Right ventricle myocardium superior (tissue), 1 donor: ENCODE results near the gene ZBTB43. TPM values are rescaled to one million over a fixed set of nuclear protein-coding genes. Genes with fewer than 3 reads are reported as not detected.
A peak's percentile ranks its signal among the peaks of the same experiment; 100 is the strongest.

Experiments used
- ATAC-seq: fragments of 200-7000 bp; cut with Tn5 transposase; one replicate; pipeline ENCODE4 v1.9.1; 2020; ENCODE audit warnings: mild to moderate bottlenecking; ENCODE audit not compliant: poor library complexity
- DNase-seq: peaks from one replicate; pipeline ENCODE4 v3.0.0-alpha.2; 2020
- intact Hi-C: fragments of 100-400 bp; cut with DNase I; formaldehyde crosslinking; loops from one replicate; pipeline ENCODE4 v1.11.2; 2022
- total RNA-seq: library from RNA; stranded (reverse); fragmentation: NEBNext Ultra II Directional; extraction: Animal tissue kit (Norgen Biotek cat#: 25700); gene quantifications from one replicate; pipeline ENCODE4 v1.2.1, GENCODE V29; 2021
- donor health status: DM: no; HTN: yes; CAD: no; lungs with severe emphysema.

The ZBTB43 gene
- total RNA-seq, 1 donor from 2014 or later = 36.8 TPM

DNA sequence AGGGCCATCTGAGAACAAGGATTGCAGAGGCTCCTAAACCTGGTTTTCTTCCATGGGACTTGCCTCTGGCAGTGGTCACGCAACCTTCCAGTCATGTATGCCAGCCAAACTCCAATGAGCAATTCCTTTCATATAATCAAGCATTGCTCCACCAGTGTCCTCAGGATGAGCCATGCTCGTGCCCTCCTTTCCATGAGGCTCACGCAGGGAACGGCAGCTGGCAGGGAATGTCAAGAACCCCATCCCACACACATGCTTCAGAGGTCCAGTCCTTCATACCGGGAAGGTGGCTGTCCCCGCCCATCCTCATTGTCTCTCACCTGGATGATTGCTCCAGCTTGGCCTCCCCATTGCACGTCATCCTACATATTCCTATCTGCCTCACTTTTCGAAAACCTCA, 42.2 kb downstream of the ZBTB43 start:
- no peak for DNase-seq
- intact Hi-C loops = no loop called here
- ATAC-seq = no peak

DNA sequence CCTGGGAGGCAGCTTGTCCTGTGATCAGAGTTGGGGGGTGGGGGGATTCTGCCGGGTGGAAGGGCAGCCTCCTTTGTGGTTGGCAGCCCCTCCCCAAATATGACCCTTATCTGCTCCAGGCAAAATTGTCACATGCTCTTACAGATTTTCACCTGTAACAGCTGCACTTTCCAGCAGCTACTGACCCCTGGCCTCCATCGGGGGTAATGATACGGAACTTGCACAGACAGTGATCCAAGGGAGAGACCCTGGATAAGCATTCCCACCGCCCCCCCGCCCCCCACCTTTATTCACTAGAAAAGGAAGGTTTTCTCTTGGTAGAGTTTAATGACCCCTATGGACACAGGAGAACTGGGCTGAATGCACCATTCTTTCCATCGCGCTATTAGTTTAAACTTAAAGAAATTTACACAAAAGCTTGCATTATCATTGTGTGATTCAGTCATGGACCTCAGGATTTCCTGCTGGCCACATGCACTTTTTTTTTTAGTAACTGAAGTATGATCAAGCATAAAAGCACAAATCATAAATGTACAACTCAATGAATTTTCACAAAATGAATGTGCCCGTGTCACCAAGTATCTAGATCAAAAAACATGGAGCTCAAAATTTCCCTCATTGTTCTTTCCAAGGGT, 44.9 kb downstream of the ZBTB43 start:
- DNase-seq (no peak), ATAC-seq (no peak)
- intact Hi-C loops = no loop called here

DNA sequence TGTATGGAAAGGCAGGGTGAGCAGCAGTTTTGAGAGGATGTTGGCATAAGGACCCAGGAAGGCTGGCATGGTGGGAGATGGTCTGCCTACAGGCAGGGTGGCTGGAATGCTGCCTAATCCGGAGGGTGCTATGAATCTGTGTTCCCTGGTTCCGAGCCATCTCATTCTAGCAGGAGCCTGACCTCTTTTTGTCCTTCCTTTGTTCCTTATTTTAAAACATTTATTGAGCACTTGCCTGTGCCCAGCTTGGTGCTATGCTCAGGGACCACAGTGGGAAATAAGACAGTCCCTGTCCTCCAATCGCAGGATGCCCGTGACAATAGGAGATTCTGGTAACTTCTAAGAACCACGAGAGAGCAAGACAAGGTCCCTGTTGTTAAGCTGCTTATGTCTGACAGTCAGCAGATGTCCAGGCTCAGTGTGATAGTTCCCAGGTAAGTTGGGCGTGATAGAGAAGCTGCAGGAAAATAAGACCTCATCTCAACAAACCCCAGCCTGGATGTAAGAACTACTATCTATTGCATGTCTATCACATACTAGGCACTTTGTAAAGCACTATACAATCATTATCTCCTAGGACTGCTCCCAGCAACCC, 46.5 kb downstream of the ZBTB43 start:
- DNase-seq = no peak
- intact Hi-C loops = no loop called here
- no peak for ATAC-seq

- intact Hi-C loops = no loop called here
- DNase-seq (no peak), ATAC-seq (no peak)
Measured at GRCh38 chr9:126852086-126852688, 47.3 kb downstream of the ZBTB43 start.

DNA sequence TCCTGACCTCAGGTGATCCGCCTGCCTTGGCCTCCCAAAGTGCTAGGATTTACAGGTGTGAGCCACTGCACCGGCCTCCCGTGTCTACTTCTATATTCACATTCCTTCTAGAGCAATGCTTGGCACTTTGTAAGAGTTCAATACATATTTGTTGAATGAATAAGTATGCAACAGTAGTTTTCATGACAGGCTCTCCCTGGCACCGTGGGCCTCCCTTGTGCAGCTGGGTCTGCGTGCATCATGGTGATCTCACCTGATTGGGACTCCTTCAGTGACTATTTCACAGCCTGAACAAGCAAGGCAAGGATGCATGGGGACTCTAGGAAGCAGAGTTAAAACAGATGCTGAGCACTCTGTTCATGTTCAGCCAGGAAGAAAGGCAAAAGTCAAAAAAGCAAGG, 48.8 kb downstream of the ZBTB43 start:
- ATAC-seq = no peak
- intact Hi-C loops = no loop called here
- DNase-seq = no peak

- DNase-seq (no peak), ATAC-seq (no peak)
- intact Hi-C loops = no loop called here
Measured at GRCh38 chr9:126854734-126855133, 49.9 kb downstream of the ZBTB43 start.

- DNase-seq (no peak), ATAC-seq (no peak)
- intact Hi-C loops = no loop called here
Measured at GRCh38 chr9:126856326-126856877, 51.6 kb downstream of the ZBTB43 start.

DNA sequence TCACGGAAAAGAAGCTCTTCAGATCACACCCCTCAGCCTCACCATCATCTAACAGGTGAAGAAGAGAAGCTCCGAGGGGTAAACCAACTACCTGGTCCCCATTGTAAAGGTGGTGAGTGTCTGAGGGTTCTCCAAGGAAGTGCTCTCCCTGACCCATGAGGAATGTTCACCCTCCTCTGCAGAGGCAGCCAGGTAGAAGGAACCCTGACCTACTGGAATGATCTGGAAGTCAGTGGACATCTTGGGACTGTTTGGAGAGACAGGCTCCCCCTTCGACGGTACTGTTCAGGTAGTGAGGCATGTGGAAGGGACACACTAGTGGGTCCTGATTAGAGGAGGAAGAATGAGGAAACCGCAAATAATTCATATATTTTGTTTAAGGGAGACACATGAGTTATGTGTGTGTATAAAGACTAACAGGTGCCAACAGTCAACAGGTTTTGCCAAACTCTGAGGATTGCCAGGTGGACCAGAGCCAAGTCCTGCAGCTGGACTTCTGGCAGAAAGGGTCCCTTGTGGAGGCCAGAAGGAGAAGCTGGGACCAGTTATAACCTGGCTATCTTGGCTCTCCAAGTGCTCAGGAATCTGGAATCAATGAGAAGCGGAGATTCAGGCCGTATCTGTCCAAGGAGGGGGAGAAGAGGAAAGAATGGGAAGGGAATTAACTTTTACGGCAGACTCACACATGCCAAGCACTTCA, 52.6 kb downstream of the ZBTB43 start:
- intact Hi-C loops = no loop called here
- DNase-seq (no peak), ATAC-seq (no peak)

DNA sequence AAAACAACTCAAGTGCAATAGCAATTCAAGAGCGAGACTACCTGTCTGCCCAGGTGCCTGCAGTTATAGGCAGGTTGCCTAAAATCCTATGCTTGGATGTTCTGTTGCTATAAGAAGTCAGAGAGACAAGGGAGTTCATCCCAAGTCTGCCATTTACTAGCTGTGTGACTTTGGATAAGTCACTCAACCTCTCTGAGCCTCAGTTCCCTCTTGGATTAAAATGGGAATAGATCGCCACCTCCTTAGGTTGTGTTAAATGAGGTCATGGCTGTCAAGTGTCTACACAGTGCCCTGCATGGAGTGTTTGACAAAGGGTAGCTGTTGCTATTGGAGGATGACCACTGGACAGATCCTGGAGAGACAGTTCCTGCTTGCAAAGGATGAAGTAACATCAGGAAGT, 54.3 kb downstream of the ZBTB43 start:
- intact Hi-C loops = no loop called here
- ATAC-seq = no peak
- DNase-seq = no peak

GRCh38 chr9:126860077-126860756, 55.4 kb downstream of the ZBTB43 start, which contains the start of gene ZBTB34:
Gene ZBTB34, plus strand, starts transcription at chr9:126860639. Its CDS starts 18,761 bp downstream, at chr9:126879400.
- ATAC-seq = peak; percentile 89
- peak; percentile 80 for DNase-seq
- intact Hi-C loops = no loop called here

GRCh38 chr9:126860757-126861466, 56.1 kb downstream of the ZBTB43 start:
- peak; percentile 44 for ATAC-seq
- peak; percentile 59 for DNase-seq
- intact Hi-C loops = no loop called here

DNA sequence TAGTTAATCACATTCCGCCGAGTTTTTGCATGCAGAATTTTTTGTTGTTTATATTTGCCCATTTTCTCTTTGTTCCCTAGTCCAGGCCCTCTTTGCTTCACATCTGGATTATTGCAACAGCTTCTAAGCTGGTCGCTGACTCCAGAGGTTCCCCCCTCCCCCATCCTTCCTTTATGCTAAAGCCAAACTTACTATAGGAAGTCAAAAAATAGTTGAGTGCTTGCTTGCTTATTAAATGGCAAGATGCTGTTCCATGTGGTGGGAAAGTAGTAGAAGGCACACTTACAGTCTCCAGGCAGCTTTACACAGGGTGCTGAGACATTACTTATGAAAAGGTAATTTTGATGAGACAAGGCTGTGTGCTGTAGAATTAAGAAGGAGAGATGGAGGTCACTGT, 56.9 kb downstream of the ZBTB43 start:
- no peak for DNase-seq
- no peak for ATAC-seq
- intact Hi-C loops = no loop called here

DNA sequence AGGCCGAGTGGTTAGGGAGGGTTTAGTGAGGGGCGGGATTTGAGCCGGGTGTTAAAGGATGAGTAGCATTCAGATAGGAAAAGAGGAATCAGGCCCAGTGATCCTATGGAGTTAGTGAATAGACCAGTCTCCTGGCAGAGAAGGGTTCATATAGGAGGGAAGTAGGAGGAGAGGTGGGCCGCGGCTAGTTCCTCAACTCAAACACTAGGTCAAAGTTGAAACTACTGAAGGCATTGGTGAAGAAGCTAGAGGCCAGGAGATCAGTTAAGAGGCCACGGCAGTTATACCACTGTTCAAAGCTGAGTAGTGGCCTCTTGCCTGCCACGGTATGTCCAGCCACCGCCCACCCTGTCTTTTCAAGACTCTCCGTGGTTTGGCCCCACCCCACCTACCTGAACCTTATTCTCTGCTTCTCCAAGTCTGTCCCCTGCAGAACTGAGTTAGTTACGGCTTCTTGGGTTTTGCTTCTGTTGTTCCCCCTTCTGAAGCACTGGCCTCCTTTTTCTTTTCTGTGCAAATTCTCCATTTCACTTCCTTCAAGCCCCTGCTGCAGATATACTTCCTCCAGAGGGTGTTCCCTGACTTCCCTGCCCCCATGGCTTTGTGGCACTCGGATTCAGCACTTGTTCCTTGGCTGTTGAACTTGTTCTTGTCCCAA, 57.4 kb downstream of the ZBTB43 start:
- intact Hi-C loops = no loop called here
- peak; percentile 34 for ATAC-seq

DNA sequence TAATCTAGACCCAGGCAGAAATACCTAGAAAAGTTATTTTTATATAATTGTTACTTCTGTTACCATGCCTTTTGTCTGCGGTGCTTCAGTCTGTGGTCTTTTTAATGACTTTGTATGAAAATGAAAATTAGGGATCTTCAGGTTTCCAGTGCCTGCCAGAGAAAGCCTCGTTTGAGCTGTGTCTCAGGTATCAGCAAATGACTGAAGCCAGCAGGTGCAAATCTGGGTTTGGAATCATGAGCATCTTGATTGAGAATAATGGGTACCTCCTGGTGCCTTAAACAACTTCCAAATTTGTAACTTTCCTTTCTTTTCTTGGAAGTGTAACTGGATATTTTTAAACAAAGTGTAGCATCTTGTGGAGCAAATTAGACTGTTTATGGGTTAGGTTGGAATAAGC, 59.9 kb downstream of the ZBTB43 start:
- ATAC-seq = no peak
- no peak for DNase-seq
- intact Hi-C loops = no loop called here

More for the DNA sequence above, 57.4 kb downstream of the ZBTB43 start:
- DNase-seq = no peak

GRCh38 chr9:126869368-126869767, 64.5 kb downstream of the ZBTB43 start:
- intact Hi-C loops = no loop called here
- ATAC-seq (no peak), DNase-seq (no peak)

GRCh38 chr9:126872516-126872915, 67.7 kb downstream of the ZBTB43 start:
- DNase-seq = no peak
- intact Hi-C loops = no loop called here
- ATAC-seq = no peak

GRCh38 chr9:126874546-126875314, 69.9 kb downstream of the ZBTB43 start:
- DNase-seq (no peak), ATAC-seq (no peak)
- intact Hi-C loops = no loop called here
